Ishikawa (cell line): ENCODE data around the gene TNC.

Source experiments
- CREB1 ChIP-seq: IDR thresholded peaks from 2 replicates; pipeline ENCODE4 v1.6.1; 2012; ENCODE audit warnings: low read depth
- EGR1 ChIP-seq: IDR thresholded peaks from 2 replicates; pipeline ENCODE4 v1.6.1; 2012
- EP300 ChIP-seq: IDR thresholded peaks from 2 replicates; pipeline ENCODE4 v1.6.1; 2012; ENCODE audit warnings: borderline replicate concordance
- FOXM1 ChIP-seq: IDR thresholded peaks from 2 replicates; pipeline ENCODE4 v1.6.1; 2012; ENCODE audit warnings: low read depth, borderline replicate concordance
- RAD21 ChIP-seq: IDR thresholded peaks from 2 replicates; pipeline ENCODE4 v1.6.1; 2012; ENCODE audit warnings: low read depth
- TAF1 ChIP-seq: IDR thresholded peaks from 2 replicates; pipeline ENCODE4 v1.6.1; 2012; ENCODE audit warnings: low read depth, mild to moderate bottlenecking
- ZBTB7A ChIP-seq: IDR thresholded peaks from 2 replicates; pipeline ENCODE4 v1.6.1; 2012; ENCODE audit warnings: low read depth
- TF ChIP-seq, protein P1 (sequence below): IDR thresholded peaks from 2 replicates; pipeline ENCODE4 v1.6.1; 2012; ENCODE audit warnings: low read depth, mild to moderate bottlenecking

DNA sequence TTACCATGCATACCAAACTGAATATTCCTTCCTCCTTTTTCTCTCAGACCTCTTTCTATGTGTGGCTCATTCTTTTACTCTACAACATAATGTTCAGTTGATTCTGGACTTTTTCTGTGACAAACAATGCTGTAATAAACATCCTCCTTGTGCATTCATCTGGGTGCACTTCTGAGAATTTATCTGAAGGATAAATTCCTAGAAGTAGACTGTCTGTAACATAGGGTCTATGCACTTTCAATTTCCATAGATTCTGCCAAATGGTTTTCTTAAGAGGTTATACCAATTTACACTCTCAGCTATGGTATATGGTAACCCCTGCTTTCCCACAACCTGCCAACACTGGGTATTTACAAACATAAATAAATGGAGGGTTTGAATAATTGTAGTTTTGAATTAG lies 24.1 kb upstream of the TNC start:
- TF ChIP-seq EGR1 (no peak), ZBTB7A (no peak), EP300 (no peak), CREB1 (no peak), RAD21 (no peak), TAF1 (no peak), FOXM1 (no peak)
- TF ChIP-seq, protein P1, sequence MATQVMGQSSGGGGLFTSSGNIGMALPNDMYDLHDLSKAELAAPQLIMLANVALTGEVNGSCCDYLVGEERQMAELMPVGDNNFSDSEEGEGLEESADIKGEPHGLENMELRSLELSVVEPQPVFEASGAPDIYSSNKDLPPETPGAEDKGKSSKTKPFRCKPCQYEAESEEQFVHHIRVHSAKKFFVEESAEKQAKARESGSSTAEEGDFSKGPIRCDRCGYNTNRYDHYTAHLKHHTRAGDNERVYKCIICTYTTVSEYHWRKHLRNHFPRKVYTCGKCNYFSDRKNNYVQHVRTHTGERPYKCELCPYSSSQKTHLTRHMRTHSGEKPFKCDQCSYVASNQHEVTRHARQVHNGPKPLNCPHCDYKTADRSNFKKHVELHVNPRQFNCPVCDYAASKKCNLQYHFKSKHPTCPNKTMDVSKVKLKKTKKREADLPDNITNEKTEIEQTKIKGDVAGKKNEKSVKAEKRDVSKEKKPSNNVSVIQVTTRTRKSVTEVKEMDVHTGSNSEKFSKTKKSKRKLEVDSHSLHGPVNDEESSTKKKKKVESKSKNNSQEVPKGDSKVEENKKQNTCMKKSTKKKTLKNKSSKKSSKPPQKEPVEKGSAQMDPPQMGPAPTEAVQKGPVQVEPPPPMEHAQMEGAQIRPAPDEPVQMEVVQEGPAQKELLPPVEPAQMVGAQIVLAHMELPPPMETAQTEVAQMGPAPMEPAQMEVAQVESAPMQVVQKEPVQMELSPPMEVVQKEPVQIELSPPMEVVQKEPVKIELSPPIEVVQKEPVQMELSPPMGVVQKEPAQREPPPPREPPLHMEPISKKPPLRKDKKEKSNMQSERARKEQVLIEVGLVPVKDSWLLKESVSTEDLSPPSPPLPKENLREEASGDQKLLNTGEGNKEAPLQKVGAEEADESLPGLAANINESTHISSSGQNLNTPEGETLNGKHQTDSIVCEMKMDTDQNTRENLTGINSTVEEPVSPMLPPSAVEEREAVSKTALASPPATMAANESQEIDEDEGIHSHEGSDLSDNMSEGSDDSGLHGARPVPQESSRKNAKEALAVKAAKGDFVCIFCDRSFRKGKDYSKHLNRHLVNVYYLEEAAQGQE = no peak
